CD4-positive, alpha-beta T cell treated with Interleukin-12 subunit alpha and Interleukin-12 subunit beta, for 1 hour (primary cell): Measurements from ENCODE around the gene TMEM95.
A peak's percentile ranks its signal among the peaks of the same experiment; 100 is the strongest.

Source experiments
- DNase-seq: peaks from one replicate; pipeline ENCODE4 v3.0.0-alpha.2; 2020

Gene TMEM95

GRCh38 chr17:7380855-7381683 lies 26.1 kb downstream of the TMEM95 start, which contains the start of gene TNK1:
Gene TNK1 (plus strand): TSS chr17:7381089. CDS start chr17:7382927, 1,838 bp downstream.
- no peak for DNase-seq

DNA sequence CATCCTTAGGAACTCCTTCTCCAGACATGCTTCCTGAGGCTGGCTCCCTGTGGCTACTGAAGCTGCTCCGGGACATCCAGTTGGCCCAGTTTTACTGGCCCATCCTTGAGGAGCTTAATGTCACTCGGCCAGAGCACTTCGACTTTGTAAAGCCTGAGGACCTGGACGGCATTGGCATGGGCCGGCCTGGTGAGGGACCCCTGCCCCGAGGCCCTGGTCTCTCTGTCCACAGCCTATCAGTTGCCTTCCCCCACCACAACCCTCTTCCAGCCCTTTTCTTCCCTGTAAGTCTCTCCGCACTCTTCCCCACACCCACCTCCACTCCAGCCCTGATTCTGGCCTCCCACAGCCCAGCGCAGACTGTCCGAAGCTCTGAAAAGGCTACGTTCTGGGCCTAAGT lies 27.9 kb downstream of the TMEM95 start:
- DNase-seq, result no peak

DNA sequence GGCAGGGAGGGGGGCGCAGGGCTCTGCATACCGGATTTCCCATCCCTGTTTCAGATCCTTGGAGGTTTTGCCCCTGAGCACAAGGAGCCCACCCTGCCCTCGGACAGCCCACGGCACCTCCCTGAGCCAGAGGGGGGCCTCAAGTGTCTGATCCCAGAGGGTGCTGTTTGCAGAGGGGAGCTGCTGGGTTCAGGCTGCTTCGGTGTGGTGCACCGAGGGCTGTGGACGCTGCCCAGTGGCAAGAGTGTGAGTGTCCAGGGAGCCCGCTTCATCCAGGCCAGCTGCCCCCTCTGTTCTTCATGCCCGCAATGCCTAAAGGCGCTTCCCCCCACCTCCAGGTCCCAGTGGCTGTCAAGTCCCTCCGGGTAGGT lies 28.4 kb downstream of the TMEM95 start:
- DNase-seq, result no peak

- DNase-seq, result peak; percentile 86
Observed at GRCh38 chr17:7383742-7384488, 29.0 kb downstream of the TMEM95 start.

GRCh38 chr17:7384489-7385081 lies 29.6 kb downstream of the TMEM95 start:
- no peak for DNase-seq

DNA sequence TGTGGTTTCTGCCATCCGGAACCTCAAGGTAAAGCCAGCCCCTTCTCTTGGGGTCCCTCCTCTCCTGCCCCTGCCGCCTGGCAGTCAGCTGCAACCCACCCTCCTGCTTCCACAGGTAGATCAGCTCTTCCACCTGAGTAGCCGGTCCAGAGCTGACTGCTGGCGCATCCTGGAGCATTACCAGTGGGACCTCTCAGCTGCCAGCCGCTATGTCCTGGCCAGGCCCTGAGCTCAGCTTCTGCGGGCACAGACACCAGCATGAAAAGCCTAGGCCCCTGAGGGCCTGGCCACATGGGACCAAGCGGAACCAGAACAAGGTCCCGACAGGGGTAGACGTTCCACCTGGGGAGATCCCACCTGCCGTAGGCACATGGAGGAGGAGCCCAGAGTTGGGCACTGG lies 33.9 kb downstream of the TMEM95 start:
- DNase-seq, result no peak

DNA sequence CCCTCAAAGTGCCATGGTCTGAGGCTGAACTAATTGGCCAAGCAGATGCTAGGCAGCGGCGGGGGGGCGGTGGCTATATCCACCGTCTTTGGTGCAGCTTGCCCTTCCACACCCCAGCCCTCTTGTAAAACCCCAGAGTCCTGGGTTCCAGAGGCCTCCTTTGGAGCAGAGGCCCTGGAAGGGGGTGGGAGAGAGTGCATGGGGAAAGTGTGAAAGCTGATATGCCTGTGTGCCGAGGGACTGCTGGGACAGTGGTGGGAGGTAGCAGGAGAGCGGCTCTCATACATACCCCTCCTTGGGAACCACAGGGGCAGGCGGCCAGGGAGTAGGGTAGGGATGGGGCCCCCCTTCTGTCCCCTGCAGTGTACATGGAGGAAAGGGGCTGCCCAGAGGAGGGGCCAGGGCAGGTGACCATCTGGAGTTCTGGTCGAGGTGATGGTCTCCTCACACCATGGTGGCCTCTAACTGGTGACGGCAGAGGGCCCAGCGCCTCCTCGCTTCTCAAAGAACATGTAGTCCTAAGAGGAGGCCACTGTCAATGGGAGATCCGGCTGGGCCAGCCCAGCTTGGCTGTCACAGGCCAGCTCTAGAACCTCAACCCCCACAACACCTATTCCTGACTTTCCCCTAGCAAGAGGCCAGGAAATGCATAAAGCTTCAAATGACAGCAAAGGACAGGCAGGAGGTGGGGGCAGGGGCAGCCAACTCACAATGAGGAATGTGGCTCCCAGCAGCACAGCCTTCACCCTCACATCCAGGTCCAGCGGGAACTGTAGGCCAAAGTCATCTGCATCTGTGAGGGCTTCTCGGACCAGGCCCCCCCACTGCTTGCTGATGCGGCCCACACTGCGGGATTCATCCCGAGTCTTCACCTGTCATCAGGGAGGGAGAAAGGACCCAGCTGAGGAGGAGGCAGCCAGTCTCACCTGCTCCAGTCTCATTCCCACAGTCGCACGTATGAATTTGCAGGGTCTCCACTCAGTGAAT lies 35.3 kb downstream of the TMEM95 start:
- no peak for DNase-seq

- DNase-seq, result no peak
Observed at GRCh38 chr17:7391307-7391706, 36.4 kb downstream of the TMEM95 start.

- DNase-seq, result no peak
Observed at GRCh38 chr17:7392696-7393612, 38.0 kb downstream of the TMEM95 start.

DNA sequence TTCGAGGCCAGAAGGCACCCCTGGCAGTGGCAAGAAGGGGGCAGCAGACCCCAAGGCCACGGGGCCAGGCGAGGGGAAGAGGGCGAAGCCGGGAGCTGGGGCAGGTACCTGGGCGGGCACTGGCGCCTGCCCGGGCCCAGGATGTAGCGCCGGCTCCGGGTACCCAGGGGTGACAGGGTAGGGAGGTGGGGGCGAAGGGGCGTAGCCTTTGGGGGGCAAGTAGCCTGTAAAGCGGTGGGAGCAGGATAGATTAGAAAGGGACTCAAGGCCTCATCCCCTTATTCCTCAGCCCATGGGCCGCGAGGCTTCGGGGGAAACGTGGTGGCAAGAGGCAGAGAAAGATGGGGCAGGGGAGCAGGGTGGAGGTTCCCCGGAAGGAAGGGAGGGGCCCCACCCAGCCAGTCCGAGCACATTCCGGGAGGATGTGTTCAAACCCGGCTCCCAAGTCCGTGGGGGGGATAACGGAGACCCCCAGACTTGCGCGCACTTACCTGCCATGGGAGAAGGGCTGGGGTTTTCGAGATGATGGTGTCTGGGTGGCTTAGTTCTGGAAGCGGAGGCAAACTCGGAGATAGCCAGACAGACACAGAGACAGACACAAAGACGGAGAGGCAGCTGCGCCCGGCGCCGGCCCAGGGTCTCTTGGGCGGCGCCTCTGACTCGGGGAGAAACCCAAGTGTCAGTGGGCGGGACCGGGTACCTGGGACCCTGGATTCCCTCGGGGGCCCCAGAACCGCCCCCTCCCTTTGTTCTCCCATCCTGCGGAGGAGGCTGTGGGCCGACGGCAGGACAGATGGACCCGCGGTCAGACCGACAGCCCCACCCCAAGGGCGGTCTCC lies 38.9 kb downstream of the TMEM95 start:
- peak; percentile 81 for DNase-seq

DNA sequence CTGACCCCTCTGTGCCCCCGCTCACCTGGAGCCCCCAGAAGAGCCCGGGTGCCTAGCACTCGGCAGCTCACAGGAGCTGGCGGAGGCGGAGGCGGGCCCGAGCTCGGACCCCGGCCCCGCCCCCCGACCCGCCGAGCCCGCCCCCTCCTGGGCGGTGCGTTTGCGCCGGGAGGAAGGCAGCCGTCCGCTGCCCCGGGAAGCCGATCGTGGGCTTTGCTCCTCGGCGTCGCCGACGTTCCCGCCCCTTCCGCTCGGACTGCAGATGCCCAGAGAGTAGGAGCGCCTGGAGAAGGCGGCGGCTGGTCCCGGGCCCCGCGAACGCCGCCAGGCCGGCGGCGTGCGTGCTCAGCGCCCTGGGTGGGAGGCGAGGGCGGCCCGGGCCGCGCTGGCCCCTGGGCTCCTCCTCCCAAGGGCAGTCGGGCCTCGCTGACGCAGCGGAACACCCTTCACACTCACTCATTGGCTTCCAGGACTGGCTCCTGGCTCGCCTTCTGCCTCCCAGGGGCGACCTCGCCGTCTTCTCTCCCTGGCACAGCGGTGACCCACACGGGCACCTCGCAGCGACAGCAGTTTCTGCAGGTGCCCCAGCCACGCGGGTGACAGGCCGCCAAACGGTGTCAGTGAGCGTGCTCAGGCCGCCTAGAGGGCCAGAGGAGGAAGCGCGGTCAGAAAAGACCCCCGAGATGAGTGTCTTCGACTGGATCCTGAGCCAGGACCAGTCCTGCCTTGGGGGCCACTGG lies 39.7 kb downstream of the TMEM95 start, which contains the start of gene PLSCR3:
Gene PLSCR3 (minus strand): TSS at position 74 of the 740 bp plus-strand sequence. CDS start 415 bp downstream, outside the sequence.
- peak; percentile 86 for DNase-seq

- no peak for DNase-seq
Observed at GRCh38 chr17:7396147-7396546, 41.2 kb downstream of the TMEM95 start.

DNA sequence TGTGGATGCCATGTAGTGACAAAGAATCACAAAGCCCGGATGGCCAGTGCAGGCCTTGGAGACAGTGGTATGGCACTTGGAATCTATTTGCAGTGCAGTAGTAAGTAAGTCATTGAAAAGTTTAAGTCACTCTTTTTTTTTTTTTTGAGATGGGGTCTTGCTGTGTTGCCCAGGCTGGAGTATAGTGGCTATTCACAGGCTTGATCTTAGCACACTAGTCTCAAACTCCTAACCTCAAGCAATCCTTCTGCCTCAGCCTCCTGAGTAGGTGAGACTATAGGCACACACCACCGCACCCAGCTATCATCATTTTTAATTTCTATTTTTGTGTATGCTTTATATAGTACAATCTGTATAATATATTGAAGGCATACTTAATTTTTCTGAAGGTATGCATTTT lies 43.7 kb downstream of the TMEM95 start:
- DNase-seq, result no peak

DNA sequence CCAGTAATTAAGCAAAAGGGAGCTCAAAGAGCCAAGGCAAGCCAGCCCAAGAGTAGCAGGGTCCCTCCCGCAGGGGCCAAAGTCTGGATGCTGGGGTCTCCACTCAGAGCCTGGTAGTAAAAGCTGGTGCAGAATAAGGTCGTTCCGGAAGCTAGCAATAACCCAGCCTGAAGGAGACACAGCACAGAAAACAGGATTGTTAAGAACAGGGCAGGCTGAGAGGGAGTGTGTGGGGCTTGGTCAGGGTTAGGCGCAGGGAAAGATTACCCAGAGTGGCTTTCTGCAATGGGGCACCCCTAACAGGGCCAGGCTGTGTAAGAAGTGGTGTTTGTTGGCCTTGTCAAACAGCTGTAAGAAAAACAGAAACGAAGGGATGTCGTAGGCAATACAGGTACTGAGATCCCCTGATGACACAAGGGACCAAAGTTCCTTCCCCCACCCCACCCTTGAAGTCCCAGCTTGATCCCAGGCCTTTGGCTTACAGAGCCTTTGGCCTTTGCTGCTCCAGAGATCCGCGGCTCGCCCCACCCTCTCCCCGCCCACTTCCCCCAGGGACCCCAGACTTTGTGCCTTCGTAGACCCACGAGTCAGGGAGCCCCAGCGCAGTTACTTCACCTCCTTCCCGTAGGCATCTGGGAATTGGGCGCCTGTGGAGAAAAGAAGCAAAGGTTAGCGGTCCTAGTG lies 48.2 kb downstream of the TMEM95 start:
- DNase-seq, result peak; percentile 22

- no peak for DNase-seq
Observed at GRCh38 chr17:7403727-7403976, 48.7 kb downstream of the TMEM95 start.

DNA sequence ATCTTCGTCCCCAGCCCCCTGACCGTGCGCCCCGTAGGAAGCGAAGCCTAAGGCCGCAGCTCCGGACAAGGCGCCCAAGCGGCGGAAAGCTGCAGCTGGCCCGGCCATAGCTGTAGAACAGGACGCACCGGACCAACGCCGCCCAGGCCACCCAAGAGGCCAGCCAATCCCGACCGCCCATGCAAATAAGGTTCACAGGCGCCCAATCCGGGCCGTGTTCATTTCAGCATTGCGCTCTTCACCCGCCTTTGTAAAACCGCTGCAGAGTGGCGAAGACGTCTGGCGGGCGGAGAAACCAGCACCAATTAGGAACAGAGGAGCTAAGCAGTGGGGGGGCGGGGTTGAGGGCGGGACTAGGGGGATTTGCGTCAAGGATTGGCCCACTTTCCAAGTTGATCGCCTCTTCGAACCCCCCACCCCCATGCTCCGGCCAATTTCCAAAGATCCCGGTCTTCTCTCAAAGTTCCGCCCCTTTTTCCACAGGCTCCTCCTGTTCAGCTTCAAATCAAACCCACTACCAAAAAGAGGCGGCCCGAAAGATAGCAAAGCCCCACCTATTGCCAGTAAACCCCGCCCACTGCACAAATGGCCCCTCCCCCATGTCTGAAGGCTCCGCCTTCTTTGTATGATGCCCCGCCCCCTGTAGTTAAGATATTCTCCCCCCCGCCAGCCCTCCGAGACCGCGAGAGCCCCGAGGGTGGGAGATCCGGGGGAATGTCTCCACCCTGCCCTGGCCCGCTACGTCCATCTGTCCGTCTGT lies 49.2 kb downstream of the TMEM95 start, which contains the start of gene TMEM256:
Gene TMEM256 (minus strand): TSS at position 121 of the 760 bp plus-strand sequence. CDS start 13 bp downstream, at position 108.
- peak; percentile 97 for DNase-seq

DNA sequence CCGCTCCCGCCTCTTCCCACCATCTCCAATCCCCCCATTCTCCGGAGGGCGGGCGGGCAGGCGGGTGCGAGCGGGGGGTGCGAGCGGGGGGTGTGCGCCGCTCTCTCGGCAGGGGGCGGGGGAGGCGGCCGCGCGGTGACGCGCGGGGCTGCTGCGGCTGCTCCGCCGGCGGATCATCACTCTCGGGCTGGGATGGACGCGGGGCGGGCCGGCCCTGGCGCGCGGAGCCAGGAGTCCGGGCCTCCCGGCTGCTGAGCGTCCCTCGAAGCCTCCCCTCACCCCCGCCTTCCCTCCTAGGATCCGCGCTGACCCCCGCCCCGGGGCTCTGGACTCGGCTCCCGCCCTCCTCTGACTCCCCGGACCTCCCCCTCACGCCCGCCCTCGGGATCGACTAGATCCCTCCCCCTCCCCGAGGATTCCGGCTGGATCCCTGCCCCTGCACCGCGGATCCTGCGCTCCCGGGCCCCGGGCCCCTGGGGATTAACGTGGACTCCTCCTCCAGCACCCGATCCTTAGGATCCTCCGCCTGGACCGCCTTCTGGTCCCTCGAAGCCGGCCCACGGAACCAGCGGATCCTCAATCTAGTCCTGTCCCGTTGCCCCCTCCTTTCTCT lies 49.9 kb downstream of the TMEM95 start:
- DNase-seq, result peak; percentile 83
